ENCODE results near the gene KCNMB2. TPM values are rescaled to one million over a fixed set of nuclear protein-coding genes. Genes with fewer than 3 reads are reported as not detected.

KCNMB2 gene
- total RNA-seq, 4 donors from 2014 or later = not detected

GRCh38 chr3:178761024-178761423, 224.8 kb downstream of the KCNMB2 start:
- Histone ChIP-seq H3K36me3 (no peaks in the 10 kb centered on the region), H3K9me3 (no peaks in the 10 kb centered on the region), H3K4me1 (no peaks in the 10 kb centered on the region), H3K27ac (no peak overlapping the region), H3K4me3 (no peak overlapping the region), H3K27me3 (no peaks in the 10 kb centered on the region)
- no peak for DNase-seq
- TF ChIP-seq, protein P1, sequence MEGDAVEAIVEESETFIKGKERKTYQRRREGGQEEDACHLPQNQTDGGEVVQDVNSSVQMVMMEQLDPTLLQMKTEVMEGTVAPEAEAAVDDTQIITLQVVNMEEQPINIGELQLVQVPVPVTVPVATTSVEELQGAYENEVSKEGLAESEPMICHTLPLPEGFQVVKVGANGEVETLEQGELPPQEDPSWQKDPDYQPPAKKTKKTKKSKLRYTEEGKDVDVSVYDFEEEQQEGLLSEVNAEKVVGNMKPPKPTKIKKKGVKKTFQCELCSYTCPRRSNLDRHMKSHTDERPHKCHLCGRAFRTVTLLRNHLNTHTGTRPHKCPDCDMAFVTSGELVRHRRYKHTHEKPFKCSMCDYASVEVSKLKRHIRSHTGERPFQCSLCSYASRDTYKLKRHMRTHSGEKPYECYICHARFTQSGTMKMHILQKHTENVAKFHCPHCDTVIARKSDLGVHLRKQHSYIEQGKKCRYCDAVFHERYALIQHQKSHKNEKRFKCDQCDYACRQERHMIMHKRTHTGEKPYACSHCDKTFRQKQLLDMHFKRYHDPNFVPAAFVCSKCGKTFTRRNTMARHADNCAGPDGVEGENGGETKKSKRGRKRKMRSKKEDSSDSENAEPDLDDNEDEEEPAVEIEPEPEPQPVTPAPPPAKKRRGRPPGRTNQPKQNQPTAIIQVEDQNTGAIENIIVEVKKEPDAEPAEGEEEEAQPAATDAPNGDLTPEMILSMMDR (IDR thresholded peaks at IDR 0.05) = no peak
- TF ChIP-seq POLR2A (IDR thresholded peaks at IDR 0.05) = no peak

DNA sequence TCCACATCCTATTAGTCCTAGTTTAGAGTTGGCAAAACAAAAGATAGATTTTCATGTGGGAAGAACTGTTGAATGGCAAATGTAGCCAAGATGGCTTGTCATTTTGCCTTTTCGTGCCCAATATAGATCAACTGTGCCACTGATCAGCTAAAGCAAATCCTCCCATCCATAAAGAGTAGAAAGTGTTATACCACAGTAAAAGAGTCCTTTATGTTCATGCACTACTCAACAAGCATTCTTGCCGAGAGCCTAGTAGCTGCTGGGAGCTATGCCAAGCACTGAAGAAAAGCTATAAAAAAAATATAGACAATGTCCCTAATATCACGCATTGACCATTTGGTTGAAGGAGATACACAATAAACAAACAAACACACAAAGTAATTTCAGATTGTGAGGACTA, 225.2 kb downstream of the KCNMB2 start:
- Histone ChIP-seq H3K27ac (no peak overlapping the region), H3K27me3 (no peaks in the 10 kb centered on the region), H3K9me3 (no peaks in the 10 kb centered on the region), H3K4me1 (no peaks in the 10 kb centered on the region), H3K4me3 (no peak overlapping the region), H3K36me3 (no peaks in the 10 kb centered on the region)
- DNase-seq = no peak
- TF ChIP-seq, protein P1 (IDR thresholded peaks at IDR 0.05) = no peak
- no peak for TF ChIP-seq POLR2A (IDR thresholded peaks at IDR 0.05)

DNA sequence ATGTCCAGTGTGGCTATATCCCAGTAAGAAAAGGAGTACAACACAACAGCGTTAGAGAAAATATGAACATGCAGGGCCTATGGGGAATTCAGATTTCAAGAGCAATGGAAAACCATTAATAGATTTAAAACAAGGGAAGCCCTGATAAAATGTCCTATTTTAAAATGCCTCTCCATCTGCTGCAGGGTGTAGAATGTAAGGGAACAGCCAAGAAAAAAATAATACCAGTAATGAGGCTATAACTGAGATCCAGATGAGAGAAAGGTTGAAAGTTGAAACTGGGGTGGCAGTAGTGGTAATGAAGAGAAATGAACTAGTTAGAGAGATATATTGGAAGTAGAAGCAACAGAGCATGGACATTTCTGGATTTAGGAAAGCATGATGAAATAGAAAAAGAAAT, 226.1 kb downstream of the KCNMB2 start:
- no peaks in the 10 kb centered on the region for H3K4me1 ChIP-seq
- H3K36me3 ChIP-seq = no peaks in the 10 kb centered on the region
- no peak for DNase-seq
- no peak overlapping the region for H3K27ac ChIP-seq
- TF ChIP-seq, protein P1 (IDR thresholded peaks at IDR 0.05) = no peak
- no peak for TF ChIP-seq POLR2A (IDR thresholded peaks at IDR 0.05)
- H3K9me3 ChIP-seq = no peaks in the 10 kb centered on the region
- no peaks in the 10 kb centered on the region for H3K27me3 ChIP-seq
- no peak overlapping the region for H3K4me3 ChIP-seq

DNA sequence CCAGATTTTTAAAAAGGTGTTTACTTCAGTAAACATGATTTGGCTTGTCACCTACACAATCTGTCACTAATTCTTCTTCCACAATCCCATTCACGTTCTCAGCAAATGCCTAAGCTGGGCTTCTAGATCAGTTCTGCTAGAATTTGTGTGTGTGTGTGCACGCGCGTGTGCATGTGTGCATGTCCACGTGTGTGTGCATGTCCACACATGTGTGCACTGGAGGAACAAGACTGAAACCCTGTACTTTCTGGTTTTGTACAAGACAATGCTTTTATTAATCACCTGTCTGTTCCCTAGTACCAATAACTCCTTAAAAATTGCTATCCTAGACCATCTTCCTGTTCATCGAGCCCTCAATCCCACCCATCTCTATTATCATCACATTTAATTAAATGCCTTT, 229.2 kb downstream of the KCNMB2 start:
- Histone ChIP-seq H3K4me1 (no peaks in the 10 kb centered on the region), H3K9me3 (no peaks in the 10 kb centered on the region), H3K27me3 (no peaks in the 10 kb centered on the region), H3K27ac (no peak overlapping the region), H3K4me3 (no peak overlapping the region), H3K36me3 (no peaks in the 10 kb centered on the region)
- no peak for TF ChIP-seq POLR2A (IDR thresholded peaks at IDR 0.05)
- TF ChIP-seq, protein P1 (IDR thresholded peaks at IDR 0.05) = no peak
- DNase-seq = no peak

GRCh38 chr3:178767581-178767980, 231.3 kb downstream of the KCNMB2 start:
- no peaks in the 10 kb centered on the region for H3K4me1 ChIP-seq
- no peaks in the 10 kb centered on the region for H3K36me3 ChIP-seq
- TF ChIP-seq, protein P1 (IDR thresholded peaks at IDR 0.05) = no peak
- no peak for TF ChIP-seq POLR2A (IDR thresholded peaks at IDR 0.05)
- H3K9me3 ChIP-seq = no peaks in the 10 kb centered on the region
- no peak for DNase-seq
- no peaks in the 10 kb centered on the region for H3K27me3 ChIP-seq
- H3K27ac ChIP-seq = no peak overlapping the region
- no peak overlapping the region for H3K4me3 ChIP-seq
